Stimulated activated CD4-positive, alpha-beta T cell treated with anti-CD3 and anti-CD28 coated beads, Interleukin-1b, Interleukin-23, amount 100 ng/mL, for 4 hours (primary cell): Measurements from ENCODE around the gene DDX31.

Source experiments
- DNase-seq, 2 donors: peaks; one replicate each; pipeline ENCODE4 v3.0.0-alpha.2; 2020; ENCODE audit warnings: low read depth in 2 of 2

The DDX31 gene

GRCh38 chr9:132596200-132596599, 73.6 kb downstream of the DDX31 start:
- no peak for DNase-seq

GRCh38 chr9:132595319-132595718, 74.5 kb downstream of the DDX31 start:
- no peak for DNase-seq

DNA sequence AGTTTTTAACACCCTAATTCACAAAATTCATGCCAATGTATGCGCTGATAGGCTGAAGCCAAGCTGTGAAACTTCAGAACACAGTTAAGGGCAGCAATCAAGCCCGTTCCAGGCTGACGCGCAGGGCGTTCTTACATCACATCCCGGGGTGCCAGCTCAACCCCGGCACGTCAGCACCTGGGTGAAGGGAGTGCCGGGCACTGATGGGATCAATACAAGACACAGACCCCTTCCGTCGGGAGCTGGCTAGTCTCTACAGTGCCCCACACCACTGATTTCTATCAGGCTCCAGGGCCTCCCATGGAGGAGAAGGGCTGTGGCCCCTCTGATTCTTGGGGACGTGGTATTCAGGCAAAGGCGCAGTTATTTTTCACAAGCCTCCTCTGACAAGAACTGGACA, 75.4 kb downstream of the DDX31 start:
- DNase-seq, result no peak

GRCh38 chr9:132592451-132592850, 77.3 kb downstream of the DDX31 start:
- no peak for DNase-seq

- no peak for DNase-seq
These were observed 78.0 kb downstream of the DDX31 start for GRCh38 chr9:132591751-132592314.

DNA sequence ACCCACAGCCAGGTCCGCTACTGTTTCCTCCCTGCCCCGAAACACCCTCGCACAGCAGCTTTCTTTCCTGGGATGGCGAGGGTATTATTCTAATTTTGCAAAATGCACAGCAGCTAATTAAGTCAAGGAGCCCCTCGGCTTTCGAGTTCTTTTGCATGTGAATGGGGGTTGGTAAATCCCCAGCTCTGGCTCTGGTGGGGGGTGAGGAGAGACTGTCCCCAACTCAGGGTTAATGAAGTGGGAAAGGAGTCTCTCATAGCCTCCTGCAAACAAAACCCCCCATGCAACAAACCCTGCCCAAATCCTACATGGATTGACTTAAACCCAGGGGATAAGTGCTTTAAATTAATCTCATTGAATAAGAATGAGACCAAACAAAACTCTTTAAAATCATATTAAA, 78.5 kb downstream of the DDX31 start:
- DNase-seq, result no peak

DNA sequence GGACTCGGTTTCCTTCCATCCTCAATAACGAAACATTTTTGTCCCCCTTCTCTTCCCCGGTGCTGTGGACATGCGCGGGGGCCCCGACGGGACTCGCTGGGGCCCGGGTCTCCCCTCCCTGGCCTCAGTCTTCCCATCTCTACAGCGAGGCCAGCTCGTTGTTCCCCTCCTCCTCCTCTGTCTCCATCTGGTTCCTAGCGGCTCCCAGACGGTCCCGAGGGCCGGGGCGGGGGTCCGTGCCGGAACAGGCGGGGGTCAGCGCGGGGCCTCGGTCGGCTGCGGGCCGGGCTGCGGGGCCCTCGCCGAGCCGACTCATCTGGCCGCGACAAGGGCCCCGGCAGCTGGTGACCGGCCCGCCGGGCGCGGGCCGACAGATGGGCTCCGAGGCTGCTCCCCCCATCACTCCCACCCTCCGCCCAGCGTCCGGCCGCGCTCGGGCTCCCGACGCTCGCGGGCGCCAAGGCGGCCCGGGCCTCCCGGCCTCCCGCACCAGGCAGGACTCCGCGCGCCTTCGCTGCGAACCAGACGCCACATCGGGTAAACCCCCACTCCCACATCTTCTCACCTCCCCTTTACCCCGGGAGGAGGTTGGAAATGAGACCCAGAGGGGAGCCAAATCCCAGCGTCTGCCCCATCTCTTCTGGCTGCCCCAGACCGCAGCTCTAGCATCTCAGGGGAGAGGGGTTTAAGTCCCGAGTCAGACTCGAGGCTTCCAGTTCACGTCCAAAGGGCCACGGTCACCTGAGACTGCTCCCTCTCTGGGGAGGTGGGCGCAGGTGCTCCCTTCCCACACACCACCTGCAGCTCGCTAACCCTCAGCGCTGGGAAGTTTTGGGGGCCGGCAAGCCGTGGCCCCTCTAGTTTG, 79.2 kb downstream of the DDX31 start:
- DNase-seq, result no peak

DNA sequence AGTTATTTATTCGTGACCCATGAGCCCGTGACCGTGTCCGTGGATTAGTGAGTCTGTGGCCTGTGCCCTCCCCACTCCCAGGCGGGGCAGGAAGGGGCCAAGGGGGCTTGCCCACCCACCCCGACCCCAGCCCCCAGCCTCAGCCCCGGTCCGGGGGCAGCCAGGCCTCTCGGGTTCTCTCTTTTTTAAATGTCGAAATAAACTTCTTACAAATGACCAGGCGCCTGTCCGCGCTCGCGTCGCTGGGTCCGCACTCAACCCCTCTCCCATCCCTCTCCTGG, 79.8 kb downstream of the DDX31 start:
- DNase-seq, result no peak

DNA sequence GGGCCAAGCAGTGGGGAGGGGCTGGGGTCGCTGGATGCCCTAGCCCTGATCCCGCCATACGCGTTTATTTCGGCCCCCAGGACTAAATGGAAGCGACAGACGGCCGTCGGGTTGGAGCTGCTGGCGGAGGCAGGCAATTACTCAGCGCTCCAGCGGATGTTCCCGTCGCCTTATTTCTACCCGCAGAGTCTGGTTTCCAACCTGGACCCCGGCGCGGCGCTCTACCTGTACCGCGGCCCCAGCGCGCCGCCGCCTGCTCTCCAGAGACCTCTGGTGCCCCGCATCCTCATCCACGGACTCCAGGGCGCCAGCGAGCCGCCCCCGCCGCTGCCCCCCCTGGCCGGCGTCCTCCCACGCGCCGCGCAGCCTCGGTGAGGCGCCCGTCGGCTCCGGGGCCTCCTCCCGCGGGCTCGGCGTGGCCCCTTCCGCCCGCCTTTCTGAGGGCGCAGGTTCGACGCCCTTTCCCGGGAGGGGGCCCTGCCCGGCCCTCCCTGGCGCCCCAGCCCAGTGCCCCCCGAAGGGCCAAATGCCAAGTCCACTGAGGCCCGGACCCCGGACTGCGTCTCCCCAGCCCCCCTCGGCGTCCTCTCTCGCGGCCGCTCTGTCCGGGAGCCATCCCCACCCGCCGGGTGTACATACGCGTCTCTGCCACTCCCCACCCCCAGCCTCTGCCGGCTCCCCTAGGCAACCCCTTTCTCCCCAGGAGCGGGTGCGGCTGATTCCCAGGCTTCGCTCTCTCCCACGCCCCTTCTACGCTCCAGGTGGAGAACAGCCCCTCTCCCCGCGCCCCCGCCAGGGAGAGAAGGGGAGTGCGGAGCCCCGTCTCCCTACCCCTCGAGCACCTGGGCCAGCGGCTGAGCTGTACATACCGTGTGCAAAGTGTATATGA, 80.4 kb downstream of the DDX31 start:
- no peak for DNase-seq

- DNase-seq, result no peak
These were observed 81.2 kb downstream of the DDX31 start for GRCh38 chr9:132588501-132589147.

DNA sequence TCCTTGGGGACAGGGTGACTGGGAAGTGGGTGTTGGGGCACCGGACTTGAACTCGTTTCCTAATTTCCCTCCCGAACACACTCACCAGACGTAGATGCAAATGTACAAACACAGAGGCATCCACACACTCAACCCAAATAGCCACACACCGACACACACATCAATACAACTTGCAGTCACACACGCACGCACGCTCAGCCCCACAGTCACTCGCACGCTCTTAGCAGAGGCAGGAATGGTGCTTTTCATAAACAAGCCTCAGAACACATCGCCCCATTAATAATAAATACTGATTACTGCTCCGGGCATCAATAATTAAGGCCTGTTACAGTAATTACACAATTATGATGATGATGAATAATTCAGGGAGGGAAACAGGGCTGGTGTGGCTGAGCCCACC, 81.7 kb downstream of the DDX31 start:
- no peak for DNase-seq

GRCh38 chr9:132587592-132587955, 82.2 kb downstream of the DDX31 start:
- no peak for DNase-seq

DNA sequence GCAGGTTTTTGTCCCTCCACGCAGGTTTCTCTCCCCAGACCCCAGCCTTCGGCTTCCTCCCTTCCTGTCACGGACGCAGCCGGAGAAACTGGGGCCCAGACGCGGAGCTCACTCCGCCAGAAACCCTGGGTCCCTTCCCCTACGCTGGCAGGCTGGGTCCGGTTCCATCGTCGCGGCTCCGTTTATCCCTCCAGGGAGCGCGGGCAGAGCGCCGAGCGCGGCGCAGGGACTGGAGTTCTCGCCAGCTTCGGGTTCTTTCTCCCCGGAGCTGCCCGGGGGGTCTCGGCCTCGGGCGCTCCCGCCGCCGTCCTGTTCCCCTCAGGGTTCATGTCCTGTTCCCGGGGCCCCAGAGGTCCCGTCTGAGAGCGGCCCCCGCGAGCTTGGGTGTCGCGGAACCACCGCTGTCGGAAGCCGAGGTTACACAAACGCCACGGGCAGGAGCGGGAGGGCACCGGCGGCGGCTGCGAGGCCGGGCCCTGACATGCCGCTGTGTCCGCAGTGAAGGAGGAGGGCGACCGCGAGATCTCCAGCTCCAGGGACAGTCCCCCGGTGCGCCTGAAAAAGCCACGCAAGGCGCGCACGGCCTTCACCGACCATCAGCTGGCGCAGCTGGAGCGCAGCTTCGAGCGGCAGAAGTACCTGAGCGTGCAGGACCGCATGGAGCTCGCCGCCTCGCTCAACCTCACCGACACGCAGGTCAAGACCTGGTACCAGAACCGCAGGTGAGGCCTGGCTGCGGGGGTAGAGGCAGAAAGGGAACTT, 82.8 kb downstream of the DDX31 start:
- DNase-seq, result no peak

- no peak for DNase-seq
These were observed 83.6 kb downstream of the DDX31 start for GRCh38 chr9:132585954-132586829.

GRCh38 chr9:132584601-132585560, 84.9 kb downstream of the DDX31 start:
- DNase-seq, result no peak

DNA sequence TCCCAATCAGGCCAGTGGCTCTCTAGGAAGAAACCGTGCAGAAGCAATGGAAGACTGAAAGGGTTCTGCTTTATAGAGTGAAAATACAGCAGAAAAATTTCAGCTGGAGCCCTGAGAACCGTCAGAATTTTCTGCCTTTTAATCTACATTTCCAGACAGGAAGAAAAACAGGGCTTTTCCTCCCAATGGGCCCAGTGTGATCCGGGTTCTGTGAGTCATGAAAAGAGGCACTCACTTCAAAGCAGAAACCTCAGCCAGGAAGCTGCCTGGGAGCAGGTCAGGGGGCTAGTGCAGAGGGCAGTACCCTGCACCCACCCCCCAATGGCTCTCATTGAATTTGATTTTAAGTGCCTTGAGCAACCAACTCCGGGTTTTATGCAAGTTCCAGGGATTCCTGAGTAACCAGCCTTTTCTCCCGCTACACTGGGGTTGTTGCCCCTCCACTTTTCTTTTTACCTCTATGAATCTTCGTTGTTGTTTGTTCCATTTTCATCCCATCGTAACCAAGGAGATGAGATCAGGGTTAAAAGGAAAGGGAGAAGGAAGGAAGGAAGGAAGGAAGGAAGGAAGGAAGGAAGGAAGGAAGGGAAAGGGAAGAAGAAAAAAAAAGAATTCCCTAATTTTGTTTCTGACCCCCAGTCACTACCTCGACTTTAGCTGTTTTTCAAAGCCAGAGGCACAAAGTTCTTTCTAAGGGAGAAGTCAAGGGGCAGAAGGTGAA, 86.0 kb downstream of the DDX31 start:
- DNase-seq, result no peak

- DNase-seq, result no peak
These were observed 86.8 kb downstream of the DDX31 start for GRCh38 chr9:132582786-132583583.

DNA sequence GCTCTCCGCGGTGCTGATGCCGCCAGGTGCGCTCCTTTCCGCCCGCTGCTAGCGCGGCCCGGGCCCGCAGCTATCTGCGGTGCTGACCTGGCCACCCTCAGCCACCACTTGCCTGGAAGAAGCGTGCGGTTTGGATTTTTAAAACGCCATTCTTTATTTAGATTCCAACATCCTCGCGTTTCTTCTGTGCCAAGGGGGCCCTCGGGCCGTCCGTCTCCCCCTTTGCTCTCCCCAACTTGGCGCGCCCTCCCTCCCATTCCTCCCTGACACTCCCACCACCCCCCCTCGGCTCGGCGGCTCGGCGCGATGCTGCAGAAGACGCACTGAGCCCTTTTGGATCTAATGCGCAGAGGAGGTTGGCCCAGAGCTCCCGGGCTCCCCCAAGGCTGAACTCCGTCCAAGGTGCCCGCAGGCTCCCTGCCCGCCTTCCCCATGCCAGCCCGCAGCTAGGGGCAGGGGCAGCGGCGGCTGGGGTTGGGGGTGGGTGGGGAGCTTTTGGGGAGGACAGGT, 87.5 kb downstream of the DDX31 start, which contains the start of gene BARHL1:
TSS of gene BARHL1 (plus strand) at position 331 of the 510 bp plus-strand sequence. CDS start 192 bp downstream, outside the sequence.
- DNase-seq, result no peak
